HepG2 (cell line): ENCODE measurements around the gene DSEL. TPM values are rescaled to one million over a fixed set of nuclear protein-coding genes. Genes with fewer than 3 reads are reported as not detected.

Experiments used
- AFF4 ChIP-seq: sonication (generic); formaldehyde crosslinking; IDR thresholded peaks from 2 replicates; pipeline ENCODE4 v1.4.0; 2020; ENCODE audit warnings: missing genetic modification reagents
- FOXC1 ChIP-seq: sonication (generic); formaldehyde crosslinking; IDR thresholded peaks from 2 replicates; pipeline ENCODE4 v1.8.0; 2022; ENCODE audit warnings: mild to moderate bottlenecking, missing genetic modification reagents, borderline replicate concordance
- FOXK1 ChIP-seq: sonication (generic); formaldehyde crosslinking; IDR thresholded peaks from 2 replicates; pipeline ENCODE4 v1.4.0; 2020; ENCODE audit warnings: low read depth, missing genetic modification reagents, borderline replicate concordance
- HMG20A ChIP-seq: IDR thresholded peaks from 2 replicates; pipeline ENCODE4 v1.6.1; 2016; ENCODE audit warnings: borderline replicate concordance
- IRF9 ChIP-seq: sonication (generic); formaldehyde crosslinking; IDR thresholded peaks from 2 replicates; pipeline ENCODE4 v1.8.0; 2022; ENCODE audit warnings: missing genetic modification reagents, mild to moderate bottlenecking, borderline replicate concordance
- MAZ ChIP-seq, 2 experiments: sonication (generic) in 1 of 2; formaldehyde crosslinking in 1 of 2; IDR thresholded peaks; 2 replicates each; pipeline versions ENCODE4 v1.5.0 to v1.6.1; 2012 to 2020; ENCODE audit warnings: low read depth in 2 of 2, mild to moderate bottlenecking in 2 of 2, borderline replicate concordance in 1 of 2, improper control_type of control experiment in 1 of 2, low read length in 1 of 2, missing genetic modification reagents in 1 of 2, moderate library complexity in 1 of 2
- MXD3 ChIP-seq: IDR thresholded peaks from 2 replicates; pipeline ENCODE4 v1.6.1; 2016; ENCODE audit warnings: mild to moderate bottlenecking, missing biosample characterization, missing genetic modification reagents
- PHF21A ChIP-seq: sonication (generic); formaldehyde crosslinking; IDR thresholded peaks from 2 replicates; pipeline ENCODE4 v1.5.0; 2020; ENCODE audit warnings: mild to moderate bottlenecking, missing genetic modification reagents
- POLR2A ChIP-seq, 2 experiments: IDR thresholded peaks; 2 replicates each; pipeline ENCODE4 v1.6.1; 2011; ENCODE audit warnings: low read depth in 2 of 2, low read length in 2 of 2, mild to moderate bottlenecking in 1 of 2, moderate library complexity in 1 of 2; ENCODE audit not compliant: insufficient read depth in 1 of 2
- SCMH1 ChIP-seq: sonication (generic); formaldehyde crosslinking; IDR thresholded peaks from 2 replicates; pipeline ENCODE4 v1.9.0; 2021; ENCODE audit warnings: missing genetic modification reagents, mild to moderate bottlenecking, borderline replicate concordance
- ZFY ChIP-seq: sonication (generic); formaldehyde crosslinking; IDR thresholded peaks from 2 replicates; pipeline ENCODE4 v1.4.0; 2020; ENCODE audit warnings: missing genetic modification reagents
- ZMAT5 ChIP-seq: sonication (generic); formaldehyde crosslinking; IDR thresholded peaks from 2 replicates; pipeline ENCODE4 v1.5.0; 2020; ENCODE audit warnings: mild to moderate bottlenecking, low read depth, missing genetic modification reagents, borderline replicate concordance
- ZNF367 ChIP-seq: sonication (generic); formaldehyde crosslinking; IDR thresholded peaks from 2 replicates; pipeline ENCODE4 v1.4.0; 2020; ENCODE audit warnings: missing genetic modification reagents, borderline replicate concordance
- ZNF431 ChIP-seq: sonication (generic); formaldehyde crosslinking; IDR thresholded peaks from 2 replicates; pipeline ENCODE4 v1.9.0; 2022; ENCODE audit warnings: missing genetic modification reagents, low read depth, mild to moderate bottlenecking, borderline replicate concordance
- ZNF432 ChIP-seq: sonication (generic); formaldehyde crosslinking; IDR thresholded peaks from 2 replicates; pipeline ENCODE4 v1.5.0; 2020; ENCODE audit warnings: missing genetic modification reagents, mild to moderate bottlenecking, borderline replicate concordance
- ZNF512 ChIP-seq: sonication (generic); formaldehyde crosslinking; IDR thresholded peaks from 2 replicates; pipeline ENCODE4 v1.4.0; 2020; ENCODE audit warnings: mild to moderate bottlenecking, missing genetic modification reagents
- ZNF879 ChIP-seq: sonication (generic); formaldehyde crosslinking; IDR thresholded peaks from 2 replicates; pipeline ENCODE4 v1.8.1; 2023; ENCODE audit warnings: missing genetic modification reagents
- polyA plus RNA-seq, 8 experiments: library from polyadenylated mRNA; depleted of rRNA in 3 of 8; stranded (reverse) in 7 of 8; unstranded in 1 of 8; fragments of >200 nt; fragmentation: Illumina TruSeq in 4 of 8; extraction: Trizol in 4 of 8; gene quantifications; 2 replicates each; pipeline versions ENCODE4 v1.2.1 to v1.2.3, GENCODE V29; 2011 to 2016; ENCODE audit warnings: low read depth in 4 of 8, missing spikeins in 1 of 8, mixed read lengths in 1 of 8; ENCODE audit not compliant: insufficient read depth in 1 of 8
- total RNA-seq, 5 experiments: library from RNA; depleted of rRNA; stranded (reverse); fragments of >200 nt; fragmentation: Illumina TruSeq; extraction: Trizol; gene quantifications; 2 replicates each; pipeline ENCODE4 v1.2.3, GENCODE V29; 2016; ENCODE audit warnings: low read depth in 1 of 5
- TF ChIP-seq, protein P1 (sequence below): IDR thresholded peaks from 2 replicates; pipeline ENCODE4 v1.6.1; 2016; ENCODE audit warnings: missing compliant biosample characterization, missing genetic modification reagents, borderline replicate concordance
- TF ChIP-seq, protein P2 (sequence below): sonication (generic); formaldehyde crosslinking; IDR thresholded peaks from 2 replicates; pipeline ENCODE4 v1.8.1; 2022; ENCODE audit warnings: mild to moderate bottlenecking, missing genetic modification reagents

Gene DSEL
- total and polyA plus RNA-seq, 2 of the 13 experiments (the other 11 are each of a cell fraction or from before 2014, with no cell fraction given), result 0.07 to 0.11 TPM

GRCh38 chr18:67515942-67516538 lies 480 bp downstream of the DSEL start (continued):
- TF ChIP-seq, protein P1, sequence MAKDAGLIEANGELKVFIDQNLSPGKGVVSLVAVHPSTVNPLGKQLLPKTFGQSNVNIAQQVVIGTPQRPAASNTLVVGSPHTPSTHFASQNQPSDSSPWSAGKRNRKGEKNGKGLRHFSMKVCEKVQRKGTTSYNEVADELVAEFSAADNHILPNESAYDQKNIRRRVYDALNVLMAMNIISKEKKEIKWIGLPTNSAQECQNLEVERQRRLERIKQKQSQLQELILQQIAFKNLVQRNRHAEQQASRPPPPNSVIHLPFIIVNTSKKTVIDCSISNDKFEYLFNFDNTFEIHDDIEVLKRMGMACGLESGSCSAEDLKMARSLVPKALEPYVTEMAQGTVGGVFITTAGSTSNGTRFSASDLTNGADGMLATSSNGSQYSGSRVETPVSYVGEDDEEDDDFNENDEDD (CRISPR knock-in tag), result no peak
- TF ChIP-seq HMG20A (CRISPR knock-in tag) (no peak), ZNF367 (no peak), FOXC1 (CRISPR knock-in tag) (0 out of 2 replicates have a peak, but pooled peaks have one; percentile 20), PHF21A (peak; percentile 40; the same call in 1 of the 2 replicates), POLR2A (IDR thresholded peaks at IDR 0.05; ENCODE audit: insufficient read depth in 1 of 2, low read depth in 2 of 2, low read length in 2 of 2) (no peak), AFF4 (CRISPR knock-in tag) (no peak), MXD3 (CRISPR knock-in tag) (peak; percentile 47; the same call in 1 of the 2 replicates), IRF9 (CRISPR knock-in tag) (no peak), SCMH1 (CRISPR knock-in tag) (no peak), FOXK1 (CRISPR knock-in tag) (no peak), MAZ (IDR thresholded peaks at IDR 0.05; ENCODE audit: borderline replicate concordance, low read depth, low read length) (no peak), MAZ (CRISPR knock-in tag; IDR thresholded peaks at IDR 0.05; ENCODE audit: low read depth) (peak; percentile 51; the same call in 1 of the 2 replicates), ZNF512 (CRISPR knock-in tag) (no peak), ZMAT5 (no peak), ZNF432 (CRISPR knock-in tag) (no peak), ZNF879 (CRISPR knock-in tag) (peak; percentile 69; the same call in 1 of the 2 replicates), ZNF431 (0 out of 2 replicates have a peak, but pooled peaks have one; percentile 55), ZFY (CRISPR knock-in tag) (no peak)
- TF ChIP-seq, protein P2, sequence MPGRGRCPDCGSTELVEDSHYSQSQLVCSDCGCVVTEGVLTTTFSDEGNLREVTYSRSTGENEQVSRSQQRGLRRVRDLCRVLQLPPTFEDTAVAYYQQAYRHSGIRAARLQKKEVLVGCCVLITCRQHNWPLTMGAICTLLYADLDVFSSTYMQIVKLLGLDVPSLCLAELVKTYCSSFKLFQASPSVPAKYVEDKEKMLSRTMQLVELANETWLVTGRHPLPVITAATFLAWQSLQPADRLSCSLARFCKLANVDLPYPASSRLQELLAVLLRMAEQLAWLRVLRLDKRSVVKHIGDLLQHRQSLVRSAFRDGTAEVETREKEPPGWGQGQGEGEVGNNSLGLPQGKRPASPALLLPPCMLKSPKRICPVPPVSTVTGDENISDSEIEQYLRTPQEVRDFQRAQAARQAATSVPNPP (CRISPR knock-in tag), result no peak
